GM21529 (cell line): Measurements from ENCODE around the gene KCNJ14.

ENCODE experiments used
- ATAC-seq: cut with Tn5 transposase; IDR thresholded peaks from one replicate; pipeline ENCODE4 v1.9.1; 2021; ENCODE audit not compliant: unreplicated experiment

Gene KCNJ14

GRCh38 chr19:48502350-48503018 is 47.1 kb downstream of the KCNJ14 start:
- ATAC-seq = peak; percentile 55

DNA sequence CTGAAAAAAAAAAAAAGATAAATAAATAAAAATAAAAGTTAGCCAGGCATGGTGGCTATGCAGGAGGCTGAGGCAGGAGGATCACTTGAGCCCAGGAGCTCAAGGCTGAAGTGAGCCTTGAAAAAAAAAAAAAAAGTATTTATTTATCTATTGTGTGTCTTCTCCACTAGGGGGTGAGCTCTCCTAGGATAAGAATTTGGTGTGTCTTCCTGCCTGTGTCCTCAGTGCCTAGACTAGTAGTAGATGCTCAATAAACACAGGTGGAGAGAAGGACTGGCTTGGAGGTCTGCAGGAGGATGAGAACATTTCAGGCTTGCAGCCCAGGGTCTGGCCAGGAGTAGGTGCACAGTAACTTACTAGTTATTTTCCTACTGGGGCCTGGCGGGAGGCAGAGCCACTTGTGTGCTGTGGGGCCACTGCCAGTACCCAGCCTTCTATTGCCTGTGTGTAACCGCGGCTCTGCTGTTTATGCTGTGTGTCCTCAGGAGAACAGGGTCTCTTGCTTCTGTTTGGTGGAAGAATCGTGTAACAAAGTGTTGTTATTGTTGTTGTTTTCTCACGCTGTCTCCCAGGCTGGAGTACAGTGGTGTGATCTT is 50.9 kb downstream of the KCNJ14 start:
- no peak for ATAC-seq

- ATAC-seq = no peak
Observed at GRCh38 chr19:48507911-48508439, 52.6 kb downstream of the KCNJ14 start.

DNA sequence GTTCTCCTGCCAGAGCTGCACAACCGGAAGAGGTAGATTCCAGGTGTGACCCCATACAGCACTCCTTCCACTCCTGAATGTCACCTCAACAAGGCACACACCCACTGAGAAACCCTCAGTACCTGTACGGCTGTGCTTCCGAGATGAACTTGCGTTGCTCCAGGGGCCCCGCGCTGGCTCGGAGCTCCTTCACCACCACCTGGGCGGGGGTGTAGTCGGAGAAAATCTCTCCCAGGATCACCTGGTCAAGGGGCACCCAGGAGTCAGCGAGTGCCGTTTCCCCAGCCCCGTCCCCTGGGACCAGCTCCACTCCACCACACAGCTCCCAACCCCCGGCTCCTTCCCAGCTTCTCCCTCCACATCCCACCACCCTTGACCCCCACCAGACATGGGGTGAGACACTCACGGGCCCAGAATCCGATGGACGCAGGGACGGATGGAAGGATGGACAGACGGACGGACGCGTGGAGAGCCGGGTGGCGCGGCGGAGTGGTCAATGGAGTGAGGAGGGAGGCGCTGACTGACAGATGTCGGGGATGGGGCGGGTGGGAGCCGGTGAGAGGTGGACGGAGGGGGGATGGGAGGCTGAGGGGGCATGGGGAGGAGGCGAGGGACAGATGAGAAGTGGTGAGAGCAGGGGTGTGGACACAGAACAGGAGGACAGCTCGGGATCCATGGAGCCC is 53.5 kb downstream of the KCNJ14 start:
- no peak for ATAC-seq

- ATAC-seq = no peak
Observed at GRCh38 chr19:48509467-48510194, 54.3 kb downstream of the KCNJ14 start.

- no peak for ATAC-seq
Observed at GRCh38 chr19:48510421-48511268, 55.3 kb downstream of the KCNJ14 start.

GRCh38 chr19:48511321-48511731 is 56.0 kb downstream of the KCNJ14 start:
- no peak for ATAC-seq

DNA sequence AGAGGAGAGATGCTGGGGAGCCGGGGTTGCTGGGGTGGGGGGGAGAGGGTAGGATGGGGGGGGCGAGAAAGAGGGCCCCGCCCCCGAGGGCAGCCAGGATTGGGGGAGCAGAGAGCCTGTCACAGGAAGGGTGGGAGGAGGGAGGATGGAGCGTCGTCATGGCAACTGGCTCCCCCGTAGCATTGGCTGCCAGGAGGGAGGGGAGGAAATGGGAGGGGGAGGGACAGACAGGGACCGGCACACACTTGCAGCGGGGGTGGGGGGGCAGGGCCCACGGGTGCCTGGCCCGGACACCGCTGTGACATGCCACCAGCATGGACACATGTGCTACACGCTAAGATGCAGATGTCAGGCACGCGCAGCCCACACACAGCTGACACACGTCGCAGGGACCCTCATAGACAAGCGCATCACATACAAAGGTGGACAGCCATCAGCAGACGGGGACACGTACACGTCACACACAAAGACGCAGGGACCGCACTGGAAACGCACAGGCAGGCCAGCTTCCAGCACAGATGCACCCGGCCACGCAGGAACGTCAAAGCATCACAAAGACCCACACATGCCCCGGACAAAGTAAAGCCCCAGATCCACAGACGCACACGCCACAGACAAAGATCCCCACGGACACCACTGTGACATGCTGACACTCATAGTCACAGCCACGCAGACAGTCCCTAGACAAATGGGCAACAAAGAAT is 56.6 kb downstream of the KCNJ14 start, which contains the start of gene LMTK3:
Gene LMTK3 (minus strand): TSS at position 36 of the 704 bp plus-strand sequence. CDS start 259 bp downstream, outside the sequence.
- ATAC-seq = no peak

- ATAC-seq = no peak
Observed at GRCh38 chr19:48512504-48513288, 57.3 kb downstream of the KCNJ14 start.

DNA sequence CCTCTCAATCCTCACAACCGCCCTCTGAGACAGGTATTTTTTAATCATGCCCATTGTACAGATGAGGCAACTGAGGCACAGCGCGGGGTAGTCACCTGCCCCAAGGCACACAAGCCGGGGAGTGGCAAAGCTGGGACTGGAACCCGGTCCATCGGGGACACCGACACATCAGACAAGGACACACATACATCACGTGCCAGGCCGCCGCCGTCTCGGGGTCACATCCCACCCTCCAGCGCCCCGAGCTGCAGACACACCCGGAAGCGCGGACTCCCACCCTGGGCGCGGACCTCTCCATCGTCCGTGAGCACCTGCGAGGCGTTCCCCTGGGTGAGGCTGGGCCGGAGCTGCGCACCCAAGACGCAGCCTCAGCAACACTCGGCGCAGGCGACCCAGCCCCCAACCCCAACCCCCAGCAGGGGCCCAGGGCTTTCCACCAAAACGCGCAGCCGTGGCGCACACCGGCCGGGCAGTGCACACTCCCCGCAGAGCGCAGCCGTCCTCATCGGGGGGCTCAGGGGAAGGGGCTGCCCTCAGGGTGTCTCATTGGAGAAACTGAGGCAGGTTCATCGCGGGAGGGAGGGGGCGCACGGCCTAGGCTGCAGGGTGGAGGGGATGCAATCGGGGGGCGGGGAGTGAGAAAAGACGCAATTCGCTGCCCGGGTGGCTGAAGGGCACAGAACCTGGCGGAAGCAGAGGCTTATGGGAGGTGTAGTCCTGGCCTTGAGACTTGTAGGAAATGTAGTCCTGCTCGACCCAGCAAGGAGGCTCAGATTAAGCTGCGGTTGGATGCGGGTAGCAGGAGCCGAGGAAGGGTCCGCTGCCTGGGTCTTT is 58.1 kb downstream of the KCNJ14 start:
- peak; percentile 63 for ATAC-seq

- no peak for ATAC-seq
Observed at GRCh38 chr19:48514123-48514458, 58.7 kb downstream of the KCNJ14 start.

GRCh38 chr19:48516536-48516935 is 61.2 kb downstream of the KCNJ14 start:
- no peak for ATAC-seq
